Left ventricle myocardium inferior (tissue), 1 donor: ENCODE results near the gene ADD2. TPM values are rescaled to one million over a fixed set of nuclear protein-coding genes. Genes with fewer than 3 reads are reported as not detected.

ENCODE experiments used
- DNase-seq: peaks from one replicate; pipeline ENCODE4 v3.0.0-alpha.2; 2020
- H3K27ac ChIP-seq: fragments of 200-600 bp; replicated peaks from 2 replicates; pipeline ENCODE4 v1.8.0; 2021
- H3K27me3 ChIP-seq: fragments of 200-600 bp; 2 replicates; pipeline ENCODE4 v1.8.0; 2021; ENCODE audit warnings: low read depth
- H3K36me3 ChIP-seq: fragments of 200-600 bp; 2 replicates; pipeline ENCODE4 v1.8.0; 2021
- H3K4me1 ChIP-seq: fragments of 200-600 bp; 2 replicates; pipeline ENCODE4 v1.8.0; 2021
- H3K4me3 ChIP-seq: fragments of 200-600 bp; 2 replicates; pipeline ENCODE4 v1.8.0; 2021; ENCODE audit warnings: mild to moderate bottlenecking, moderate library complexity
- H3K9me3 ChIP-seq: fragments of 200-600 bp; replicated peaks from 2 replicates; pipeline ENCODE4 v1.8.0; 2021
- CTCF ChIP-seq: fragments of 200-600 bp; IDR thresholded peaks from 2 replicates; pipeline ENCODE4 v1.8.0; 2021; ENCODE audit warnings: antibody characterized with exemption, mild to moderate bottlenecking, borderline replicate concordance
- intact Hi-C: fragments of 100-400 bp; cut with micrococcal nuclease; formaldehyde crosslinking; loops from one replicate; pipeline ENCODE4 v1.11.0; 2022
- total RNA-seq: library from RNA; stranded (reverse); fragmentation: NEBNext Ultra II Directional; extraction: Animal tissue kit (Norgen Biotek cat#: 25700); gene quantifications from one replicate; pipeline ENCODE4 v1.2.1, GENCODE V29; 2021
- donor health status: DM: no; HTN: yes; CAD: no; lungs with severe emphysema.

ADD2 gene
- total RNA-seq, 1 donor from 2014 or later, result 2.7 TPM

- Histone ChIP-seq H3K4me1 (no peaks in the 10 kb centered on the region), H3K27me3 (peaks cover 31% of the 10 kb centered on the region), H3K4me3 (no peak overlapping the region), H3K36me3 (no peaks in the 10 kb centered on the region), H3K27ac (no peak overlapping the region), H3K9me3 (no peaks in the 10 kb centered on the region)
- TF ChIP-seq CTCF, result no peak
- intact Hi-C loops, result no loop called here
- no peak for DNase-seq
Measured at GRCh38 chr2:70748002-70748784, 19.8 kb downstream of the ADD2 start.

GRCh38 chr2:70747284-70747683, 20.7 kb downstream of the ADD2 start:
- no peaks in the 10 kb centered on the region for H3K36me3 ChIP-seq
- no peak overlapping the region for H3K4me3 ChIP-seq
- H3K27me3 ChIP-seq, result peaks cover 22% of the 10 kb centered on the region
- intact Hi-C loops, result no loop called here
- TF ChIP-seq CTCF, result no peak
- no peak overlapping the region for H3K27ac ChIP-seq
- no peaks in the 10 kb centered on the region for H3K4me1 ChIP-seq
- DNase-seq, result no peak
- no peaks in the 10 kb centered on the region for H3K9me3 ChIP-seq

- intact Hi-C loops, result no loop called here
Measured at GRCh38 chr2:70746094-70746974, 21.7 kb downstream of the ADD2 start.

GRCh38 chr2:70745276-70745825, 22.6 kb downstream of the ADD2 start:
- Histone ChIP-seq H3K36me3 (no peaks in the 10 kb centered on the region), H3K9me3 (peaks cover 2% of the 10 kb centered on the region), H3K4me1 (no peaks in the 10 kb centered on the region), H3K27me3 (peaks cover 21% of the 10 kb centered on the region), H3K27ac (no peak overlapping the region), H3K4me3 (no peak overlapping the region)
- no peak for TF ChIP-seq CTCF
- intact Hi-C loops, result no loop called here
- DNase-seq, result no peak

More at GRCh38 chr2:70746094-70746974, 21.7 kb downstream of the ADD2 start:
- H3K36me3 ChIP-seq, result no peaks in the 10 kb centered on the region
- H3K27me3 ChIP-seq, result peaks cover 21% of the 10 kb centered on the region
- no peak for DNase-seq
- no peak overlapping the region for H3K27ac ChIP-seq
- H3K4me3 ChIP-seq, result no peak overlapping the region
- no peaks in the 10 kb centered on the region for H3K9me3 ChIP-seq
- TF ChIP-seq CTCF, result no peak
- H3K4me1 ChIP-seq, result no peaks in the 10 kb centered on the region

GRCh38 chr2:70744397-70744796, 23.6 kb downstream of the ADD2 start:
- Histone ChIP-seq H3K36me3 (no peaks in the 10 kb centered on the region), H3K9me3 (peaks cover 9% of the 10 kb centered on the region), H3K4me3 (no peak overlapping the region), H3K27me3 (peaks cover 12% of the 10 kb centered on the region), H3K27ac (no peak overlapping the region), H3K4me1 (no peaks in the 10 kb centered on the region)
- TF ChIP-seq CTCF, result no peak
- no peak for DNase-seq
- intact Hi-C loops, result no loop called here
